CD4-positive, alpha-beta T cell treated with Interleukin-17A for 1 hour (primary cell): ENCODE measurements around the gene PTGFRN.

Experiments
- DNase-seq: peaks from one replicate; pipeline ENCODE4 v3.0.0-alpha.2; 2020

Gene PTGFRN

GRCh38 chr1:116889380-116889779, 20.3 kb upstream of the PTGFRN start:
- no peak for DNase-seq

GRCh38 chr1:116891396-116892079, 18.2 kb upstream of the PTGFRN start:
- no peak for DNase-seq

- no peak for DNase-seq
These were observed 14.6 kb upstream of the PTGFRN start for GRCh38 chr1:116895073-116895472.

GRCh38 chr1:116899529-116899928, 10.2 kb upstream of the PTGFRN start:
- no peak for DNase-seq

GRCh38 chr1:116900471-116901365, 9.0 kb upstream of the PTGFRN start:
- DNase-seq = no peak

- DNase-seq = no peak
These were observed 7.7 kb upstream of the PTGFRN start for GRCh38 chr1:116902027-116902426.

GRCh38 chr1:116902723-116903383, 6.9 kb upstream of the PTGFRN start:
- no peak for DNase-seq

- no peak for DNase-seq
These were observed 4.9 kb upstream of the PTGFRN start for GRCh38 chr1:116904791-116905320.

- DNase-seq = no peak
These were observed 2.9 kb upstream of the PTGFRN start for GRCh38 chr1:116906812-116907211.

- no peak for DNase-seq
These were observed 2.4 kb upstream of the PTGFRN start for GRCh38 chr1:116907351-116907750.

GRCh38 chr1:116908266-116908665, 1.4 kb upstream of the PTGFRN start:
- DNase-seq = no peak

GRCh38 chr1:116908820-116909511, 750 bp upstream of the PTGFRN start:
- no peak for DNase-seq

- peak; percentile 48 for DNase-seq
These were observed 867 bp downstream of the PTGFRN start for GRCh38 chr1:116910379-116911187.

GRCh38 chr1:116911188-116911553, 1.5 kb downstream of the PTGFRN start:
- no peak for DNase-seq

GRCh38 chr1:116911779-116912469, 2.2 kb downstream of the PTGFRN start:
- DNase-seq = no peak

- DNase-seq = no peak
These were observed 3.1 kb downstream of the PTGFRN start for GRCh38 chr1:116912846-116913245.

GRCh38 chr1:116913941-116914340, 4.2 kb downstream of the PTGFRN start:
- DNase-seq = no peak

- DNase-seq = no peak
These were observed 5.0 kb downstream of the PTGFRN start for GRCh38 chr1:116914667-116915066.

- DNase-seq = no peak
These were observed 5.5 kb downstream of the PTGFRN start for GRCh38 chr1:116915086-116915661.

GRCh38 chr1:116916002-116916401, 6.3 kb downstream of the PTGFRN start:
- no peak for DNase-seq
